Spinal cord (tissue), 10 donors: ENCODE results near the gene CDYL. TPM values are rescaled to one million over a fixed set of nuclear protein-coding genes. Genes with fewer than 3 reads are reported as not detected.

ENCODE experiments used
- DNase-seq, 6 donors: peaks; one replicate each; pipeline versions ENCODE4 v3.0.0 to v3.0.0-alpha.2; 2013 to 2015; ENCODE audit warnings: low spot score in 6 of 6, low read depth in 4 of 6
- H3K27ac ChIP-seq: one replicate; pipeline ENCODE4 v1.5.1; 2013; ENCODE audit warnings: low read depth, low read length, control low read depth
- H3K27me3 ChIP-seq: one replicate; pipeline ENCODE4 v1.6.1; 2013; ENCODE audit warnings: low read length; ENCODE audit not compliant: control insufficient read depth, insufficient read depth
- H3K36me3 ChIP-seq: one replicate; pipeline ENCODE4 v1.6.1; 2013; ENCODE audit warnings: low read length; ENCODE audit not compliant: control insufficient read depth, insufficient read depth
- H3K4me1 ChIP-seq: one replicate; pipeline ENCODE4 v1.6.1; 2013; ENCODE audit warnings: low read length; ENCODE audit not compliant: control insufficient read depth, insufficient read depth
- H3K4me3 ChIP-seq: one replicate; pipeline ENCODE4 v1.5.1; 2013; ENCODE audit warnings: low read depth, low read length, control low read depth
- H3K9me3 ChIP-seq: one replicate; pipeline ENCODE4 v1.6.1; 2013; ENCODE audit warnings: low read length; ENCODE audit not compliant: control insufficient read depth, insufficient read depth
- WGBS: methylation state at CpG from one replicate; pipeline ENCODE4 v1.1.5; 2013; ENCODE audit warnings: missing lambda C conversion rate; ENCODE audit not compliant: insufficient coverage; 5-methylcytosine and 5-hydroxymethylcytosine counted together
- polyA plus RNA-seq, 2 donors: library from polyadenylated mRNA; unstranded; fragments of 120-200 nt; gene quantifications; one replicate each; pipeline ENCODE4 v1.2.1, GENCODE V29; 2013; ENCODE audit not compliant: insufficient read length in 2 of 2
- total RNA-seq, 2 donors: library from RNA; depleted of rRNA in 1 of 2; stranded (reverse); fragments of 120-200 nt in 1 of 2; fragments of >200 nt in 1 of 2; gene quantifications; one replicate each; pipeline versions ENCODE4 v1.2.3 to v1.2.4, GENCODE V29; 2013 to 2014
- donor health status: healthy.

The CDYL gene
- total and polyA plus RNA-seq, 4 donors: 15.4 to 51.7 (median 28.9) TPM

GRCh38 chr6:4808396-4808795, 32.2 kb downstream of the CDYL start:
- 90% methylated on average over 4 of the region's 6 CpGs for WGBS
- Histone ChIP-seq H3K27me3 (no peaks in the 10 kb centered on the region), H3K27ac (no peak overlapping the region), H3K9me3 (no peaks in the 10 kb centered on the region), H3K36me3 (no peaks in the 10 kb centered on the region), H3K4me3 (no peak overlapping the region), H3K4me1 (peaks cover 14% of the 10 kb centered on the region)
- DNase-seq: no peak

- H3K27ac ChIP-seq: no peak overlapping the region
- 100% methylated on average over 1 of the region's 5 CpGs for WGBS
- H3K27me3 ChIP-seq: no peaks in the 10 kb centered on the region
These were observed 34.1 kb downstream of the CDYL start for GRCh38 chr6:4809999-4810918.

GRCh38 chr6:4812068-4812467, 35.9 kb downstream of the CDYL start:
- Histone ChIP-seq H3K4me3 (no peak overlapping the region), H3K36me3 (no peaks in the 10 kb centered on the region), H3K27ac (no peak overlapping the region), H3K9me3 (no peaks in the 10 kb centered on the region), H3K4me1 (no peaks in the 10 kb centered on the region), H3K27me3 (no peaks in the 10 kb centered on the region)
- DNase-seq: no peak
- no CpG with 5 or more reads among the region's 4 CpGs for WGBS

More at GRCh38 chr6:4809999-4810918, 34.1 kb downstream of the CDYL start:
- Histone ChIP-seq H3K9me3 (no peaks in the 10 kb centered on the region), H3K4me3 (no peak overlapping the region), H3K4me1 (peaks cover 8% of the 10 kb centered on the region), H3K36me3 (no peaks in the 10 kb centered on the region)
- DNase-seq: no peak

GRCh38 chr6:4813055-4813454, 36.9 kb downstream of the CDYL start:
- no peaks in the 10 kb centered on the region for H3K9me3 ChIP-seq
- no peaks in the 10 kb centered on the region for H3K27me3 ChIP-seq
- no peak overlapping the region for H3K27ac ChIP-seq
- no peak for DNase-seq
- H3K4me1 ChIP-seq: no peaks in the 10 kb centered on the region
- no peaks in the 10 kb centered on the region for H3K36me3 ChIP-seq
- 93% methylated on average over 3 of the region's 8 CpGs for WGBS
- H3K4me3 ChIP-seq: no peak overlapping the region

DNA sequence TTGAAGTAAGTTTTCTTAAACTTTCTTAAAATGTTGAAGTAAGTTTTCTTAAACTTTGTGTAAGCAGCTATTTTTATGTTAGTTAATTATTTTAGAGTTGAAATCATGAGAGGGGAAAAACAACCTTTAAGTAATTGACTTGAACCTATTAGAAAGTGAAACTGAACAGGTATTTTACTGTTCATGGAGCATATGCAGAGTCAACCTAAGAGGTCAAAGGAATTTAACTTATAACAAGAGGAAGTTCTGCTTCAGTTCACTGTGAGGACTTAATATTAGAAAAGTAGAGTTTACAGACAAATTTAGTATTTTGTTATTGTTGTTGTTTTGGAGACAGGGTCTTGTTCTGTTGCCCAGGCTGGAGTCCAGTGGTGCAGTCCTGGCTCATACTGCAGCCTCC, 38.0 kb downstream of the CDYL start:
- DNase-seq: no peak
- H3K27ac ChIP-seq: no peak overlapping the region
- no peak overlapping the region for H3K4me3 ChIP-seq
- no peaks in the 10 kb centered on the region for H3K36me3 ChIP-seq
- H3K27me3 ChIP-seq: no peaks in the 10 kb centered on the region
- no peaks in the 10 kb centered on the region for H3K4me1 ChIP-seq
- no peaks in the 10 kb centered on the region for H3K9me3 ChIP-seq

DNA sequence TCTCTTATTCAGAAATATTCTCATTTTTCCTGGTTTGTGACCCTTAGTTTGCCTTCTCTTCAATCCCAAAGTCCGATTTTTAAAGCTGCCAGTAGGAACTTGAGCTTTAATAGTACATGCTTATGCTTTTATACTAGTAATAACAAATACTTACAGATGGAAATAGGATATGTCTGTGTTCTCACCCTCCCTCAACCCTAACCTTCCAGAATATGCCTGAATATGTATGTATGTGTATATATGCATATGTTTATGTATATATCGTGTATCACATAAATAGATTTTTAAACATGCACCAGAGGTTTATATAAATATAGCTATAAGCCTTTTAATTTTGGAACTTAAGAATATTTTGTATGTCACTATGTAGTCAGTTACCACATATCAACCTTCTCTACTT, 38.8 kb downstream of the CDYL start:
- no CpG with 5 or more reads among the region's 2 CpGs for WGBS
- H3K27me3 ChIP-seq: no peaks in the 10 kb centered on the region
- no peak for DNase-seq
- no peaks in the 10 kb centered on the region for H3K4me1 ChIP-seq
- no peak overlapping the region for H3K4me3 ChIP-seq
- H3K9me3 ChIP-seq: no peaks in the 10 kb centered on the region
- H3K27ac ChIP-seq: no peak overlapping the region
- H3K36me3 ChIP-seq: no peaks in the 10 kb centered on the region

- DNase-seq: no peak
- Histone ChIP-seq H3K36me3 (no peaks in the 10 kb centered on the region), H3K27me3 (no peaks in the 10 kb centered on the region), H3K27ac (no peak overlapping the region), H3K4me1 (no peaks in the 10 kb centered on the region), H3K9me3 (no peaks in the 10 kb centered on the region), H3K4me3 (no peak overlapping the region)
- no CpG with 5 or more reads among the region's 2 CpGs for WGBS
These were observed 39.4 kb downstream of the CDYL start for GRCh38 chr6:4815584-4815983.

DNA sequence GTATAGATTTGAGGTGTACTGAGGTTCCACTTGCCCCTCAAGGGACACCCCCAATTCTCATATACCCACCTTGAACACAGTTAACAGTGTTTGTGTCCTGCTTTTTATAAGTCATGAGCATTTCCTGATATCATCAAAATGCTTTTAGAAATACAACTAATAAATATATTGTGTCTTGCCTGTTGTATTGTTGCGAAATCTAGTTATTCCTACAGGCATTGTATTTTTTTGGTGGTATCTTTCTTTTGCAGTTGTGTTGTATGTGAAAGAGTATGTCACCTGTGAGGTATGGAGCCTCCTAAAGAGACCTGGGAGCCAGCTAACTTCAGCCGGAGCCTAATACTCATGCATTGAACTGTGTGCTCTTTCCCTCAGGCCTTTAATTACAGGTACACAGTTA, 40.7 kb downstream of the CDYL start:
- H3K27ac ChIP-seq: no peak overlapping the region
- no peak for DNase-seq
- no CpG with 5 or more reads among the region's 2 CpGs for WGBS
- H3K4me3 ChIP-seq: no peak overlapping the region
- no peaks in the 10 kb centered on the region for H3K27me3 ChIP-seq
- H3K36me3 ChIP-seq: no peaks in the 10 kb centered on the region
- H3K4me1 ChIP-seq: no peaks in the 10 kb centered on the region
- H3K9me3 ChIP-seq: no peaks in the 10 kb centered on the region

DNA sequence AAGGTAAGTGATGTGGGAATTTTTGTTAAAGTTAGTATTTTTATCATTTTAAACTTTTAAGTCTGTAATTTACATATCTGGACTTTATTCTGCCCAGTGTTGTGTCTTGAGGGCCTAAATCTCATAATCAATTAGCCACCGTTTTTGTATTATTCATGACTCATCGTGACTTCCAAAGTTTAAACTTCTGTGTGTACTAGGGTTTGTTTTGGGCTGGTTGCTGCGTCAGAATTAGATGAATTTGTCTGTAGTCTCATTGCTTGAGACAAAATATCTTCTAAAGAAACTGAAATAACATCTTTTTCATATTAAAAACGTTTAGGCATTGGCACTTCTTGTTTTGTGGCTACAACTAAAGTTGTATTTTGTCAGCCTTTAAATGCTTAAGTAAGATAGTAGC, 41.3 kb downstream of the CDYL start:
- Histone ChIP-seq H3K36me3 (no peaks in the 10 kb centered on the region), H3K27ac (no peak overlapping the region), H3K4me1 (no peaks in the 10 kb centered on the region), H3K9me3 (no peaks in the 10 kb centered on the region), H3K4me3 (no peak overlapping the region), H3K27me3 (no peaks in the 10 kb centered on the region)
- no CpG with 5 or more reads among the region's 4 CpGs for WGBS
- DNase-seq: no peak

DNA sequence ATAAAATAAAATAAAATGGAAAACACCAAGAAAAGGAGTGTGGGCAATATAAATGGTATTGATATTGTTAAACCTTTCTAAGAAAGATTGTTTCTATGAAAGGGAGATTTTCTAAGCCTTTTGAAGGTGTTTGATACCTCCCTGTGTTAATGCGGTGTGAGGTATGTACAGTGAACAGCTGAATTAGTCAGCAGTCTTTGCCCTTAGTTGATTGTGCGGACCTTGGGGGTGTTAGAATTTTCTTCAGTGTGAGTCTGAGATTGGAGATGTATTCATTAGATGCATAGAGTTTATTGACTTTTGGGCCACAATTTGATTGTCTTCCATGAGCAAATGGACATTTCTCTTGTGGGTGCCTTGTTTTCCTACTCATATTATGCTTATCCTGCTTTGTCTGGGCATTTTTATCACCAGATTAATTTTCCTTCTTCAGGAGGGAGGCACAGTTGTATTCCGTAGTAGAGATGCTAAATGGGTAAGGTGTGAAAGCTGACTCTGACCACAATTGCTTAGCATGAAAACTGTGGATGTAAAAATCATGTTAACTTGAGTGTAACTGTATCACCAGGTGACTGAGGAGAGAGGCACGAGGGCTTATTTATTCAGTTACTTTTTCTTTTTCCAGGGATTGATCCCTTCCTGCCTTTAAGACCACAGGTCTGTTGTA, 42.2 kb downstream of the CDYL start:
- H3K27me3 ChIP-seq: no peaks in the 10 kb centered on the region
- H3K4me3 ChIP-seq: no peak overlapping the region
- H3K4me1 ChIP-seq: no peaks in the 10 kb centered on the region
- DNase-seq: no peak
- no peak overlapping the region for H3K27ac ChIP-seq
- WGBS: 100% methylated on average over 1 of the region's 4 CpGs
- H3K9me3 ChIP-seq: no peaks in the 10 kb centered on the region
- no peaks in the 10 kb centered on the region for H3K36me3 ChIP-seq
